Measurements from ENCODE around the gene RNF212.
A peak's percentile ranks its signal among the peaks of the same experiment; 100 is the strongest.

The RNF212 gene

DNA sequence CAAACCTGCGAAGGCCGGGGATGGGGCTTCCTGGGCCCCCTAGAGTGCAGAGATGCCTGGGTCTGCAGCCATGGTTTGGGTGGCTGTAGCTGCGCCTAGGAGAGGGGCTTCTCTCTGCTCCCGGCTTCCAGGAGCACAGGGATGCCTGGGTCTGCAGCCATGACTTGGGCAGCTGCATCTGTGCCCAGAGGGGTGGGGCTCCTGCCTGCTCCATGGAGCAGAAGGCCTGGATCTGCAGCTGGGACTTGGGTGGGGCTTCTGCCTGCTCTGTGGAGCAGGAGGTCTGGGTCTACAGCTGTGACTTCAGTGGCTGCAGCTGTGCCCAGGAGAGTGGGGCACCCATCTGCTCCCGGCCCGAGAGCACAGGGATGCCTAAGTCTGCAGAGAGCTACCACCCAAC, 38.2 kb upstream of the RNF212 start:
- Histone ChIP-seq H3K4me2 (ENCODE audit: low read length) (no peak overlapping the region), H3K4me1 (ENCODE audit: low read length) (peaks cover 4% of the 10 kb centered on the region; the same call in 1 of the 2 replicates), H3K9me3 (ENCODE audit: insufficient read depth, low read length) (no peaks in the 10 kb centered on the region), H3K79me2 (ENCODE audit: low read length) (no peaks in the 10 kb centered on the region), H3K36me3 (replicated peaks; ENCODE audit: low read depth, low read length) (no peaks in the 10 kb centered on the region), H3K27me3 (ENCODE audit: low read depth, low read length) (peaks cover 26% of the 10 kb centered on the region), H3K9ac (ENCODE audit: low read length) (no peak overlapping the region), H2AFZ (ENCODE audit: low read depth, low read length) (no peak overlapping the region), H3K27ac (ENCODE audit: low read length) (no peak overlapping the region), H3K4me3 (ENCODE audit: low read length) (no peak overlapping the region), H4K20me1 (ENCODE audit: insufficient read depth, low read length) (no peaks in the 10 kb centered on the region)
- TF ChIP-seq EZH2phosphoT487 (IDR thresholded peaks at IDR 0.05; ENCODE audit: low read depth), result no peak
- TF ChIP-seq, protein P1, sequence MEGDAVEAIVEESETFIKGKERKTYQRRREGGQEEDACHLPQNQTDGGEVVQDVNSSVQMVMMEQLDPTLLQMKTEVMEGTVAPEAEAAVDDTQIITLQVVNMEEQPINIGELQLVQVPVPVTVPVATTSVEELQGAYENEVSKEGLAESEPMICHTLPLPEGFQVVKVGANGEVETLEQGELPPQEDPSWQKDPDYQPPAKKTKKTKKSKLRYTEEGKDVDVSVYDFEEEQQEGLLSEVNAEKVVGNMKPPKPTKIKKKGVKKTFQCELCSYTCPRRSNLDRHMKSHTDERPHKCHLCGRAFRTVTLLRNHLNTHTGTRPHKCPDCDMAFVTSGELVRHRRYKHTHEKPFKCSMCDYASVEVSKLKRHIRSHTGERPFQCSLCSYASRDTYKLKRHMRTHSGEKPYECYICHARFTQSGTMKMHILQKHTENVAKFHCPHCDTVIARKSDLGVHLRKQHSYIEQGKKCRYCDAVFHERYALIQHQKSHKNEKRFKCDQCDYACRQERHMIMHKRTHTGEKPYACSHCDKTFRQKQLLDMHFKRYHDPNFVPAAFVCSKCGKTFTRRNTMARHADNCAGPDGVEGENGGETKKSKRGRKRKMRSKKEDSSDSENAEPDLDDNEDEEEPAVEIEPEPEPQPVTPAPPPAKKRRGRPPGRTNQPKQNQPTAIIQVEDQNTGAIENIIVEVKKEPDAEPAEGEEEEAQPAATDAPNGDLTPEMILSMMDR (IDR thresholded peaks at IDR 0.05; ENCODE audit: low read depth, low read length), result no peak

DNA sequence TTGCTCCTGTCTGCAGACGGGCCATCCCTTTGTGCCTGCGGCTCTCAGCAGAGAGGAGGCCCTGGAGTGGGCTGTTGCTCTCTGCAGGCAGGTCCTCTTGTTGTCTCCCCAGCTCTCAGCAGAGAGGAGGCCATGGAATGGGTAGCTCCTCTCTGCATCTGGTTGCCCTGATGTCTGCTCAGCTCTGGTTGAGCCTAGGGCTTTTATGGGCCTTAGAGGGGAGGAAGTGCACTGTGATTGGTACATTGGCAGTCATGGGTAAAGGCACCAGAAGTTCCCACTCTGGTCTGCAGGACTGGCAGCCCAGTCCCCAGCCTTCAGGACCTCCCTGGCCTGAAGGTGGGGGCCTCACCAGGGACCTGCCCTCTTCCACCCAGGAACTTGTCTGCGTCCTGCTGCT, 37.5 kb upstream of the RNF212 start:
- H3K9me3 ChIP-seq (ENCODE audit: insufficient read depth, low read length), result no peaks in the 10 kb centered on the region
- H3K4me2 ChIP-seq (ENCODE audit: low read length), result no peak overlapping the region
- no peak overlapping the region for H3K4me3 ChIP-seq (ENCODE audit: low read length)
- H3K36me3 ChIP-seq (replicated peaks; ENCODE audit: low read depth, low read length), result no peaks in the 10 kb centered on the region
- H3K27ac ChIP-seq (ENCODE audit: low read length), result no peak overlapping the region
- peaks cover 4% of the 10 kb centered on the region; the same call in 1 of the 2 replicates for H3K4me1 ChIP-seq (ENCODE audit: low read length)
- no peaks in the 10 kb centered on the region for H4K20me1 ChIP-seq (ENCODE audit: insufficient read depth, low read length)
- no peak overlapping the region for H2AFZ ChIP-seq (ENCODE audit: low read depth, low read length)
- TF ChIP-seq, protein P1 (IDR thresholded peaks at IDR 0.05; ENCODE audit: low read depth, low read length), result no peak
- no peak for TF ChIP-seq EZH2phosphoT487 (IDR thresholded peaks at IDR 0.05; ENCODE audit: low read depth)
- H3K79me2 ChIP-seq (ENCODE audit: low read length), result no peaks in the 10 kb centered on the region
- H3K27me3 ChIP-seq (ENCODE audit: low read depth, low read length), result peaks cover 21% of the 10 kb centered on the region
- H3K9ac ChIP-seq (ENCODE audit: low read length), result no peak overlapping the region

DNA sequence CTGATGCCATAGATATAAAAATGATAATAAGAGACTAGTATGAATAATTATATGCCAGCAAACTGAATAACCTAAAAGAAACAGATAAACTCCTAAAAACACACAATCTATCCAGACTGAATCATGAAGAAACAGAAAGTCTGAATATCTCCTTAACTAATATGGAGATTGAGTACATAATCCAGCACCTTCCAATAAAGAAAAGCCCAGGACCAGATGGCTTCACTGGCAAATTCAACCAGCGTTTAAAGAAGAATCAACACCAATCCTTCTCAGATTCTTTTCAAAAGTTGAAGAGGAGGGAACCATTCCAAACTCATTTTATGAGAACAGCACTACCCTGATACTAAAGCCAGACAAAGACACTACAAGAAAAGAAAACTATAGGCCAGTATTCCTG, 26.5 kb upstream of the RNF212 start:
- Histone ChIP-seq H3K4me2 (ENCODE audit: low read length) (no peak overlapping the region), H3K79me2 (ENCODE audit: low read length) (no peaks in the 10 kb centered on the region), H3K4me3 (ENCODE audit: low read length) (no peak overlapping the region), H4K20me1 (ENCODE audit: insufficient read depth, low read length) (no peaks in the 10 kb centered on the region), H3K27me3 (ENCODE audit: low read depth, low read length) (peaks cover 27% of the 10 kb centered on the region), H3K27ac (ENCODE audit: low read length) (no peak overlapping the region), H2AFZ (ENCODE audit: low read depth, low read length) (no peak overlapping the region), H3K9me3 (ENCODE audit: insufficient read depth, low read length) (no peaks in the 10 kb centered on the region), H3K9ac (ENCODE audit: low read length) (no peak overlapping the region), H3K4me1 (ENCODE audit: low read length) (0 out of 2 replicates have a peak, but pooled peaks cover 6% of the 10 kb centered on the region), H3K36me3 (replicated peaks; ENCODE audit: low read depth, low read length) (no peaks in the 10 kb centered on the region)
- TF ChIP-seq, protein P1 (IDR thresholded peaks at IDR 0.05; ENCODE audit: low read depth, low read length), result no peak
- no peak for TF ChIP-seq EZH2phosphoT487 (IDR thresholded peaks at IDR 0.05; ENCODE audit: low read depth)

DNA sequence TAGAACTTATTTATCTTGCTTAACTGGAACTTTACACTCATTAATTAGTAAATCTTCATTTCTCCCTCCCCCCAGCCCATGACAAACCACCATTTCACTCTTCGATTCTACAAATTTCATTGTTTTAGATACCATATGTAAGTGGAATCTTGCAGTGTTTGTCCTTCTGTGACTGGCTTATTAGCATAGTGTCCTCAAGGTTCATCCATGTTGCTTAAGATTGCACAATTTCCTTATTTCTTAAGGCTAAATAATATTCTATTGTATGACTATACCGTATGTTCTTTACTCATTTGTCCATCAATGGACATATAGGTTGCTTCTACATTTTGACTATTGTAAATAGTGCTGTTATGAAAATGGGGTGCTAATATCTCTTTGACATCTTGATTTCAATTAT, 24.5 kb upstream of the RNF212 start:
- Histone ChIP-seq H3K27me3 (ENCODE audit: low read depth, low read length) (peaks cover 24% of the 10 kb centered on the region), H3K4me3 (ENCODE audit: low read length) (peak overlapping the region; percentile 74), H3K36me3 (replicated peaks; ENCODE audit: low read depth, low read length) (no peaks in the 10 kb centered on the region), H3K4me2 (ENCODE audit: low read length) (peak overlapping the region; percentile 77), H3K9me3 (ENCODE audit: insufficient read depth, low read length) (no peaks in the 10 kb centered on the region), H3K9ac (ENCODE audit: low read length) (no peak overlapping the region), H3K27ac (ENCODE audit: low read length) (no peak overlapping the region), H4K20me1 (ENCODE audit: insufficient read depth, low read length) (no peaks in the 10 kb centered on the region), H3K79me2 (ENCODE audit: low read length) (no peaks in the 10 kb centered on the region), H3K4me1 (ENCODE audit: low read length) (0 out of 2 replicates have a peak, but pooled peaks cover 6% of the 10 kb centered on the region), H2AFZ (ENCODE audit: low read depth, low read length) (peak overlapping the region; percentile 95)
- TF ChIP-seq, protein P1 (IDR thresholded peaks at IDR 0.05; ENCODE audit: low read depth, low read length), result no peak
- TF ChIP-seq EZH2phosphoT487 (IDR thresholded peaks at IDR 0.05; ENCODE audit: low read depth), result no peak

Data from OCI-LY3 (cell line).